Colonic mucosa (tissue), 4 donors: ENCODE results near the gene NR3C2. TPM values are rescaled to one million over a fixed set of nuclear protein-coding genes. Genes with fewer than 3 reads are reported as not detected.
A peak's percentile ranks its signal among the peaks of the same experiment; 100 is the strongest.

Experiments used
- DNase-seq: peaks from one replicate; pipeline ENCODE4 v3.0.0-alpha.2; 2020
- H3K27ac ChIP-seq: fragments of 200-600 bp; one replicate; pipeline ENCODE4 v1.8.0; 2021
- H3K27me3 ChIP-seq: fragments of 200-600 bp; one replicate; pipeline ENCODE4 v1.8.0; 2021
- H3K36me3 ChIP-seq: fragments of 200-600 bp; one replicate; pipeline ENCODE4 v1.8.0; 2021
- H3K4me1 ChIP-seq: fragments of 200-600 bp; one replicate; pipeline ENCODE4 v1.8.0; 2021; ENCODE audit warnings: mild to moderate bottlenecking
- H3K4me3 ChIP-seq: fragments of 200-600 bp; one replicate; pipeline ENCODE4 v1.8.0; 2021
- H3K9ac ChIP-seq, 2 donors: one replicate each; pipeline ENCODE4 v1.7.0; 2013; ENCODE audit warnings: control low read depth in 2 of 2, low read depth in 2 of 2, low read length in 2 of 2
- H3K9me3 ChIP-seq: fragments of 200-600 bp; one replicate; pipeline ENCODE4 v1.8.0; 2021
- CTCF ChIP-seq: fragments of 200-600 bp; IDR thresholded peaks from one replicate; pipeline ENCODE4 v1.8.0; 2022; ENCODE audit warnings: antibody characterized with exemption, mild to moderate bottlenecking
- intact Hi-C: fragments of 100-400 bp; cut with DNase I; formaldehyde crosslinking; loops from one replicate; pipeline ENCODE4 v1.14.1; 2022
- total RNA-seq, 2 donors: library from RNA; stranded (reverse); fragmentation: NEBNext Ultra II Directional in 1 of 2; extraction: Animal tissue kit (Norgen Biotek cat#: 25700) in 1 of 2; gene quantifications; one replicate each; pipeline ENCODE4 v1.2.1, GENCODE V29; 2021
- donor health status: healthy.
- donor health status: DM: no; HTN: no; CAD: no.
- donor health status: DM: no; HTN: no; CAD: no.

The NR3C2 gene
- total RNA-seq, 2 donors from 2014 or later = 74.8 to 96.0 TPM

DNA sequence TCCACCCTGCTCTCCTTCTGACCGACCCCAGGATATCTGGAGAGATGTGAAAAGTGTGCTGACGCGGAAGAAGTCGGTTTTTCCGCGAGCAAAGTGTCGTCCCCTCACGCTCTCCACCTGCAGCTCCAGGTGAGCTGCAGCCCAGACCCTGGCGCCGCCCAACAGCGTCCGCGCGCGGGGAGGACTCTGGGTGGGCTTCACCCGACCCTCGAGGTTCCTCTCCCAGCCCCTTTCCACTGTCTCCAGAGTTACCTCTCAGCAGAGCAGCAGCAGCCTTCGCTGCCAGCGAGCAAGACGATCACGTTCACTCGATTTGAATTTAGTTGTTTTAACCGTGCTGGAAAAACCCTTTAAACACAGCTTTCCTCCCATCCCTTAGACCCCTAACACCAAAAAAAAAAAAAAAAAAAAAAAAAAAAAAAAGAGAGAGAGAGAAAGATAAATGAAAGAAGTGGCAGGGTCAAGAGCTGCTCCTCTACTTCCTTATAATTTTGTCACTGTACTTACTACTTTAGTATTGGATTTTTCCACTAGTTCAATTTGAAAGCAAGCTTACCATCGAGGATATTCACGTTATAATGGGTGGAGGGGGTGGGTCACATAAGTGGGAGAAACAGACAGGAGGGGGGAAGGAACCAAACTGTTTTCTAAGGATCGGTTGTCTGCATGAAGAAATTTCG is 758 bp upstream of the NR3C2 start:
- Histone ChIP-seq H3K36me3 (no peaks in the 10 kb centered on the region), H3K27ac (peak overlapping the region; percentile 84), H3K27me3 (no peaks in the 10 kb centered on the region), H3K9me3 (no peaks in the 10 kb centered on the region), H3K4me3 (peak overlapping the region; percentile 87), H3K9ac (peak overlapping the region; percentile 94 to 100), H3K4me1 (no peaks in the 10 kb centered on the region)
- DNase-seq = no peak
- intact Hi-C loops = no loop called here
- TF ChIP-seq CTCF = no peak

DNA sequence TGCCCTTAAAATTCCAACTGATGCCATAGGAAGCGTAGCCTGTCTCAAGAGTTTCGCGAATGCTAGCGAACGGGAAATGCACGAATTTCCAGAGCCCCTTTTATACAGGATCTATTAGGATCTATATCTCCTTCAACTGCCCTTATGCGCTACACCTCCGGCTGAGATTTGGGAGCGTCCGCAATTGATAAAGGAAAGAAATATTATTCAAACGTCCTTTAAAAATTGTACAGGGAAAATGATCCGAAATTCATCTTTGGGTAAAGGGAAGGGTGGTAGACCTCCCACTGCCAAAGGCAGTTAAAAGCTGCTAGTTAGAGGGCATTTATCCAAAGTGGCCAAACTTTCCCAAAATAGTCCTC is 609 bp downstream of the NR3C2 start:
- H3K27me3 ChIP-seq = no peaks in the 10 kb centered on the region
- peak overlapping the region; percentile 87 for H3K4me3 ChIP-seq
- no peak for TF ChIP-seq CTCF
- H3K9me3 ChIP-seq = no peaks in the 10 kb centered on the region
- intact Hi-C loops = no loop called here
- peak overlapping the region; percentile 64 to 100 for H3K9ac ChIP-seq
- H3K27ac ChIP-seq = peak overlapping the region; percentile 84
- DNase-seq = peak; percentile 36
- no peaks in the 10 kb centered on the region for H3K4me1 ChIP-seq
- no peaks in the 10 kb centered on the region for H3K36me3 ChIP-seq

- H3K4me1 ChIP-seq = no peaks in the 10 kb centered on the region
- no peak overlapping the region for H3K9ac ChIP-seq
Observed at GRCh38 chr4:148438047-148438446, 4.2 kb downstream of the NR3C2 start.

GRCh38 chr4:148437439-148437838 is 4.8 kb downstream of the NR3C2 start:
- no peaks in the 10 kb centered on the region for H3K4me1 ChIP-seq
- H3K9ac ChIP-seq = no peak overlapping the region
- no peaks in the 10 kb centered on the region for H3K36me3 ChIP-seq
- H3K9me3 ChIP-seq = no peaks in the 10 kb centered on the region
- H3K27ac ChIP-seq = no peak overlapping the region
- no peak for TF ChIP-seq CTCF
- intact Hi-C loops = no loop called here
- H3K27me3 ChIP-seq = no peaks in the 10 kb centered on the region
- DNase-seq = no peak
- no peak overlapping the region for H3K4me3 ChIP-seq

More at GRCh38 chr4:148438047-148438446, 4.2 kb downstream of the NR3C2 start:
- Histone ChIP-seq H3K4me3 (no peak overlapping the region), H3K27ac (no peak overlapping the region), H3K27me3 (no peaks in the 10 kb centered on the region), H3K9me3 (no peaks in the 10 kb centered on the region), H3K36me3 (no peaks in the 10 kb centered on the region)
- intact Hi-C loops = no loop called here
- DNase-seq = no peak
- TF ChIP-seq CTCF = no peak

DNA sequence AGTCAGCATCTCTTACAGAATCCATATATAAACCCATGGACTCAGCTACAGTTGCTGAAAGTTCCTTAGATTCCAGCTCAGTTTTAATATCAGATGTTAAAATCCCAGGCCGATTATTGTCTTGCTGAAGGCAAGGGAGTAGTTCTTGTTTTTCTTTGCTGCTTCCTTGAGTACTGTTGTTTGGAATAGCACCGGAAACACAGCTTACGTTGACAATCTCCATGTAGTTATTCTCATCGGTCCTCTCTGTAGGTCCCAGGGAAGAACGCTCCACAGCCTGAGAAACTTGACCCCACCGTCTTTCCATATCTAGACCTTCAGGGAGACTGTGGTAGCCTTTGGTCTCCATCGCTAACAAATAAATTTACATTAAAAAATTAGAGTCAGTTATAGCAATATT is 5.7 kb downstream of the NR3C2 start:
- Histone ChIP-seq H3K4me3 (no peak overlapping the region), H3K36me3 (no peaks in the 10 kb centered on the region), H3K27ac (peak overlapping the region; percentile 53)

More for the DNA sequence above, 5.7 kb downstream of the NR3C2 start:
- intact Hi-C loops = no loop called here
- Histone ChIP-seq H3K9me3 (no peaks in the 10 kb centered on the region), H3K4me1 (no peaks in the 10 kb centered on the region), H3K9ac (no peak overlapping the region), H3K27me3 (no peaks in the 10 kb centered on the region)
- DNase-seq = no peak
- TF ChIP-seq CTCF = no peak
